Body of pancreas (tissue), 4 donors: ENCODE data around the gene SPTB. TPM values are rescaled to one million over a fixed set of nuclear protein-coding genes. Genes with fewer than 3 reads are reported as not detected.

Experiments used
- ATAC-seq: fragments of 150-250 bp; one replicate; pipeline ENCODE4 v1.9.1; 2016
- DNase-seq, 4 donors: peaks; one replicate each; pipeline ENCODE4 v3.0.0-alpha.2; 2019
- H3K27ac ChIP-seq, 4 donors: fragments of 200-600 bp; sonication (generic); 1 replicate in 3 of 4; 2 replicates in 1 of 4; pipeline versions ENCODE4 v1.5.1 to v1.6.1; 2016 to 2019; ENCODE audit warnings: mild to moderate bottlenecking in 1 of 4, mixed read lengths in 1 of 4, moderate library complexity in 1 of 4
- H3K27me3 ChIP-seq, 2 donors: fragments of 200-600 bp; sonication (generic); one replicate each; pipeline ENCODE4 v1.6.0; 2016; ENCODE audit warnings: mild to moderate bottlenecking in 1 of 2
- H3K36me3 ChIP-seq, 2 donors: fragments of 200-600 bp; sonication (generic); replicated peaks in 1 of 2; 2 replicates each; pipeline ENCODE4 v1.5.1; 2016; ENCODE audit warnings: low read depth in 2 of 2; ENCODE audit not compliant: insufficient read depth in 1 of 2
- H3K4me1 ChIP-seq: fragments of 200-600 bp; sonication (generic); one replicate; pipeline ENCODE4 v1.6.0; 2016
- H3K4me3 ChIP-seq, 2 donors: fragments of 200-600 bp; sonication (generic); 1 replicate in 1 of 2; 2 replicates in 1 of 2; pipeline ENCODE4 v1.5.1; 2016 to 2019
- H3K9me3 ChIP-seq, 3 donors: fragments of 200-600 bp; sonication (generic); 1 replicate in 2 of 3; 2 replicates in 1 of 3; pipeline ENCODE4 v1.5.1; 2016
- POLR2A ChIP-seq, 3 donors: fragments of 450-650 bp; IDR thresholded peaks; one replicate each; pipeline ENCODE4 v1.6.1; 2016; ENCODE audit warnings: antibody characterized with exemption in 3 of 3, mild to moderate bottlenecking in 2 of 3
- WGBS, 2 donors: methylation state at CpG; one replicate each; pipeline ENCODE4 v1.1.5; 2017; 5-methylcytosine and 5-hydroxymethylcytosine counted together
- intact Hi-C: fragments of 100-400 bp; cut with DNase I; formaldehyde crosslinking; loops from one replicate; pipeline ENCODE4 v1.15.1; 2023
- total RNA-seq, 2 donors: library from RNA; depleted of rRNA; stranded (reverse); fragments of >200 nt; gene quantifications; one replicate each; pipeline ENCODE4 v1.1.0, GENCODE V29; 2016
- TF ChIP-seq, protein P1 (sequence below), 7 experiments: fragments of 450-650 bp in 4 of 7; fragments of 200-600 bp in 3 of 7; sonication (generic) in 3 of 7; IDR thresholded peaks; one replicate each; pipeline ENCODE4 v1.5.1; 2016 to 2019; ENCODE audit warnings: antibody characterized with exemption in 7 of 7

Gene SPTB
- total RNA-seq, 2 donors from 2014 or later: 3.4 to 8.6 TPM

- Histone ChIP-seq H3K4me1 (peaks cover 60% of the 10 kb centered on the region), H3K36me3 (no peaks in the 10 kb centered on the region), H3K9me3 (no peaks in the 10 kb centered on the region), H3K27me3 (no peaks in the 10 kb centered on the region), H3K4me3 (no peak overlapping the region), H3K27ac (peak overlapping the region; percentile 12 to 97 (median 85))
- DNase-seq (peak; percentile 74 to 85 (median 83)), ATAC-seq (peak; percentile 52)
- TF ChIP-seq POLR2A (IDR thresholded peaks at IDR 0.05): peak; percentile 16 to 62 (median 52)
- TF ChIP-seq, protein P1, sequence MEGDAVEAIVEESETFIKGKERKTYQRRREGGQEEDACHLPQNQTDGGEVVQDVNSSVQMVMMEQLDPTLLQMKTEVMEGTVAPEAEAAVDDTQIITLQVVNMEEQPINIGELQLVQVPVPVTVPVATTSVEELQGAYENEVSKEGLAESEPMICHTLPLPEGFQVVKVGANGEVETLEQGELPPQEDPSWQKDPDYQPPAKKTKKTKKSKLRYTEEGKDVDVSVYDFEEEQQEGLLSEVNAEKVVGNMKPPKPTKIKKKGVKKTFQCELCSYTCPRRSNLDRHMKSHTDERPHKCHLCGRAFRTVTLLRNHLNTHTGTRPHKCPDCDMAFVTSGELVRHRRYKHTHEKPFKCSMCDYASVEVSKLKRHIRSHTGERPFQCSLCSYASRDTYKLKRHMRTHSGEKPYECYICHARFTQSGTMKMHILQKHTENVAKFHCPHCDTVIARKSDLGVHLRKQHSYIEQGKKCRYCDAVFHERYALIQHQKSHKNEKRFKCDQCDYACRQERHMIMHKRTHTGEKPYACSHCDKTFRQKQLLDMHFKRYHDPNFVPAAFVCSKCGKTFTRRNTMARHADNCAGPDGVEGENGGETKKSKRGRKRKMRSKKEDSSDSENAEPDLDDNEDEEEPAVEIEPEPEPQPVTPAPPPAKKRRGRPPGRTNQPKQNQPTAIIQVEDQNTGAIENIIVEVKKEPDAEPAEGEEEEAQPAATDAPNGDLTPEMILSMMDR (IDR thresholded peaks at IDR 0.05): peak in 2 of 7 experiments; percentile 14 to 20
- intact Hi-C loops: no loop called here
- 26 to 37% methylated on average over 25 of the region's 25 CpGs for WGBS, 2 donors
These were observed 177.0 kb downstream of the SPTB start for GRCh38 chr14:64702493-64703394.

GRCh38 chr14:64701660-64702059 is 178.0 kb downstream of the SPTB start:
- Histone ChIP-seq H3K4me3 (no peak overlapping the region), H3K27me3 (no peaks in the 10 kb centered on the region), H3K36me3 (no peaks in the 10 kb centered on the region), H3K4me1 (peaks cover 49% of the 10 kb centered on the region), H3K9me3 (no peaks in the 10 kb centered on the region), H3K27ac (no peak overlapping the region)
- DNase-seq (peak in 1 of 4 donors; percentile 2), ATAC-seq (no peak)
- intact Hi-C loops: no loop called here
- TF ChIP-seq, protein P1 (IDR thresholded peaks at IDR 0.05): no peak
- no peak for TF ChIP-seq POLR2A (IDR thresholded peaks at IDR 0.05)
- WGBS, 2 donors: 92 to 95% methylated on average over 1 of the region's 1 CpG

DNA sequence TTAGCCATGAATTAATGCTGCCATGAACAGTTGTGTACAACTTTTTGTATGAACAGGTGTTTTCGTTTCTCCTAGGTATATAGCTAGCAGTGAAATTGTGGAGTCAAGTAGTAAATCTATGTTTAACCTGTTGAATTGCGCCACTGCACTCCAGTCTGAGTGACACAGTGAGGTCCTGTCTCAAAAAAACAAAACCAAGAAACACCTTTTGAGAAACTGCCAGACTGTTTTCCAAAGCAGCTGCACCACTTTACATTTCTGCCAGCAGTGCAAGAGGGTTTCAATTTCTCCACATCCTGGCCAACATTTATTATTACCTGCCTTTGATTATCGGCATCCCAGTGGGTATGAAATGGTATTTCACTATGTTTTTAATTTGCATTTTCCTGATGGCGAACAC is 178.8 kb downstream of the SPTB start:
- 68 to 80% methylated on average over 4 of the region's 4 CpGs for WGBS, 2 donors

DNA sequence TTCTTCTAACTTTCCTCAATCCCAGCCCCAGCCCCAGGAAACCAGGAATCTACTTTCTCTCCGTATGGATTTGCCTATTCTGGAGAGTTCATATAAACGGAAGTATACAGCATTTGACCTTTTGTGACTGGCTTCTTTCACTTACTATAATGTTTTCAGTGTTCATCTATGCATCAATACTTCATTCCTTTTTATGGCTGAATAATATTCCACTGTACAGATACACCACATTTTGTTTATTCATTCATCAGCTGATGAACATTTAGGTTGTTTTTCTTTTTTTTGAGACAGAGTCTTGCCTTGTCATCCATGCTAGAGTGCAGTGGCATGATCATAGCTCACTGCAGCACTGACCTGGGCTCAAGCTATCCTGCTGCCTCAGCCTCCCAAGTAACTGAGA is 179.4 kb downstream of the SPTB start:
- Histone ChIP-seq H3K4me1 (peaks cover 35% of the 10 kb centered on the region), H3K27me3 (no peaks in the 10 kb centered on the region), H3K27ac (no peak overlapping the region), H3K36me3 (no peaks in the 10 kb centered on the region), H3K4me3 (no peak overlapping the region), H3K9me3 (no peaks in the 10 kb centered on the region)
- TF ChIP-seq POLR2A (IDR thresholded peaks at IDR 0.05): no peak
- TF ChIP-seq, protein P1 (IDR thresholded peaks at IDR 0.05): no peak
- 82 to 83% methylated on average over 2 of the region's 2 CpGs for WGBS, 2 donors
- intact Hi-C loops: no loop called here
- DNase-seq: no peak
- no peak for ATAC-seq

More for the DNA sequence above, 178.8 kb downstream of the SPTB start:
- ATAC-seq (no peak), DNase-seq (peak in 1 of 4 donors; percentile 3)
- Histone ChIP-seq H3K4me3 (no peak overlapping the region), H3K9me3 (no peaks in the 10 kb centered on the region), H3K4me1 (peaks cover 41% of the 10 kb centered on the region), H3K36me3 (no peaks in the 10 kb centered on the region), H3K27ac (no peak overlapping the region), H3K27me3 (no peaks in the 10 kb centered on the region)
- intact Hi-C loops: no loop called here
- no peak for TF ChIP-seq POLR2A (IDR thresholded peaks at IDR 0.05)
- TF ChIP-seq, protein P1 (IDR thresholded peaks at IDR 0.05): no peak
